Small intestine (tissue), 16 donors: ENCODE results near the gene TRIM51G. TPM values are rescaled to one million over a fixed set of nuclear protein-coding genes. Genes with fewer than 3 reads are reported as not detected.
"Not testable (repeated sequence)": the region's sequence is repeated elsewhere in the genome, so short reads cannot be mapped to it uniquely, and the experiment has no call there.

Source experiments
- DNase-seq, 2 donors: peaks; one replicate each; pipeline versions ENCODE4 v3.0.0 to v3.0.0-alpha.2; 2013
- FAIRE-seq: peaks from 2 replicates; lab custom pipeline; 2012; peaks lifted over from hg19 to GRCh38; lab: Jason Lieb, UNC
- H3K27ac ChIP-seq, 3 donors: one replicate each; pipeline ENCODE4 v1.5.1; 2013; ENCODE audit warnings: low read length in 2 of 3, mild to moderate bottlenecking in 2 of 3, control low read depth in 1 of 3, inconsistent platforms in 1 of 3, low read depth in 1 of 3, moderate library complexity in 1 of 3
- H3K27me3 ChIP-seq, 3 donors: one replicate each; pipeline ENCODE4 v1.6.1; 2013; ENCODE audit warnings: low read length in 3 of 3, inconsistent platforms in 1 of 3; ENCODE audit not compliant: control insufficient read depth in 3 of 3, insufficient read depth in 3 of 3
- H3K36me3 ChIP-seq, 3 donors: one replicate each; pipeline ENCODE4 v1.6.1; 2013; ENCODE audit warnings: low read length in 3 of 3, inconsistent platforms in 1 of 3, low read depth in 1 of 3, mild to moderate bottlenecking in 1 of 3, moderate library complexity in 1 of 3; ENCODE audit not compliant: control insufficient read depth in 3 of 3, insufficient read depth in 2 of 3
- H3K4me1 ChIP-seq, 3 donors: one replicate each; pipeline ENCODE4 v1.6.1; 2013; ENCODE audit warnings: low read length in 2 of 3, inconsistent platforms in 1 of 3, low read depth in 1 of 3, mild to moderate bottlenecking in 1 of 3, moderate library complexity in 1 of 3; ENCODE audit not compliant: control insufficient read depth in 3 of 3, insufficient read depth in 2 of 3
- H3K4me3 ChIP-seq, 3 donors: one replicate each; pipeline ENCODE4 v1.5.1; 2013; ENCODE audit warnings: low read length in 3 of 3, control low read depth in 1 of 3, inconsistent platforms in 1 of 3, low read depth in 1 of 3, mild to moderate bottlenecking in 1 of 3, moderate library complexity in 1 of 3
- H3K9me3 ChIP-seq, 2 donors: one replicate each; pipeline ENCODE4 v1.6.1; 2013; ENCODE audit warnings: low read depth in 1 of 2, low read length in 1 of 2; ENCODE audit not compliant: control insufficient read depth in 2 of 2, insufficient read depth in 1 of 2
- WGBS, 3 donors: extraction: QIAGEN DNeasy Blood & Tissue Kit; methylation state at CpG; one replicate each; pipeline ENCODE4 v1.1.7; 2013; 5-methylcytosine and 5-hydroxymethylcytosine counted together
- long read RNA-seq, 10 donors: transcript quantifications; one replicate each; lab custom pipeline, GENCODE V29; 2026
- polyA plus RNA-seq, 4 donors: library from polyadenylated mRNA; stranded (reverse) in 3 of 4; unstranded in 1 of 4; fragments of 200-250 nt in 3 of 4; fragments of 120-200 nt in 1 of 4; gene quantifications; one replicate each; pipeline versions ENCODE4 v1.2.1 to v1.2.3, GENCODE V29; 2013
- donor health status: healthy with polysubstance abuse.
- donor health status: control.
- donor health status: control.
- donor health status: Bipolar disorder and iron deficiency.
- donor health status: healthy.

The TRIM51G gene
- polyA plus RNA-seq: not detected
- long read RNA-seq, donor 1: 0 reads
- long read RNA-seq, donor 2: 0 reads
- long read RNA-seq, donor 3: 0 reads
- long read RNA-seq, donor 4: 0 reads
- long read RNA-seq, donor 5: 0 reads
- long read RNA-seq, donor 6: 0 reads
- long read RNA-seq, donor 7: 0 reads
- long read RNA-seq, donor 8: 0 reads
- long read RNA-seq, donor 9: 0 reads
- long read RNA-seq, donor 10: 0 reads

DNA sequence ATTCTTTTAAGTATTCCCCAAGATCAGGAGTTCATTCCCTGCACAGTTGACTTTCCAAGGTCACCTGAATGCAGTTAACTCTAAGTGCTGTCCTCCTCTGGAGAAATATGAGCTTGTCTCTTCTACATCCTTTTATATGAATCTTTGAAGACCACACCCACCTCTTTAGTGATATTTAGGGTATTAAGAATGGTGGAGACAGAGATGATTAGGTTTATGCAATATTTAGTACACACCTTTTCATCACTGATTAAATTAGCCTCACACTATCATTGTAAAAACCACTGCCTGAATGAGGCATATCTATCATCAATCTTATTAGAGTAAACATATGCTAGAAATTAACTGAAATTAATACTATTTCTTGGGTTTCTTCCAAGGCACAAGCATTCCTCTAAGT is at the start of gene TRIM51G:
TSS of gene TRIM51G (minus strand) at position 101 of the 400 bp plus-strand sequence. CDS start 2,190 bp downstream, outside the sequence.
- H3K9me3 ChIP-seq, H3K36me3 ChIP-seq, H3K4me1 ChIP-seq, H3K4me3 ChIP-seq, DNase-seq, H3K27ac ChIP-seq, H3K27me3 ChIP-seq, FAIRE-seq: not testable (repeated sequence)

DNA sequence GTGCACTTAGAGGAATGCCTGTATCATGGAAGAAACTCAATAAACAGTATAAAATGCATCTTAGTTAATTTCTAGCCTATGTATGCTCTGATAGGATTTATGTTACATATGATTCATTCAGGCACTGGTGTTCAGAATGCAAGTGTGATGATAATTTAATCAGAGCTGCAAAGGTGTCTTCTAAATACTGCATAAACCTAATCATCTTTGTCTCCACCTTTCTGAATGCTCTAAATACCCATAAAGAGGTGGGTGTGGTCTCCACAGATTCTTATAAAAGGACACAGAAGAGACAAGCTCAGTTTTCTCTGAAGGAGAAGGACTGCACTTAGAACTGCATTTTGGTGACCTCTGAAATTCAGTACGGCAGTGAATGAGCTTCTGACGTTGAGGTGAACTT is 44.8 kb upstream of the TRIM51G start, which contains the start of gene TRIM49B:
TSS of gene TRIM49B (plus strand) at position 301 of the 400 bp plus-strand sequence. CDS start 2,777 bp downstream, outside the sequence.
- not testable (repeated sequence) for DNase-seq, H3K9me3 ChIP-seq, FAIRE-seq, H3K27ac ChIP-seq, H3K4me1 ChIP-seq, H3K4me3 ChIP-seq, H3K36me3 ChIP-seq, H3K27me3 ChIP-seq
- WGBS, 3 donors: 28 to 35% (median 34%) methylated on average over 2 of the region's 2 CpGs

DNA sequence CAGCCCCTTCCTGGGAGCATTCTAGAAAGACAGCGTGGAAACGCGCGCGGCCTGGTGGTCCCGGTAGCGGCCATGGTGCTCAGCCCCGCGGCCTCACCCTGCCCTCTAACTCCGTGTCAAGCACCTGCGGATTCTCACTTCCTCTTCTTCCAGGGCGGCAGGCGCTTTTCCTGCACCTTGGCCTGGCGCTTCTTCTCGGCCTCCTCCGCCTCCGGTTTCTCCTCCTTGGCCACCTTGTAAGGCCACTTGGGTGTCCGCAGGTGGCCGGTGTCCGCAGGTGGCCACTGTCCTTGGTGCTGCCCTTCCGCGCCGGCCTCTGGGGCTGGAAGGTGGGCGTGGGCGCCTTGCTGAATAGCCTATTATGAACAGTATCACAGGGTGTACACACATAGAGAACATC is 15.1 kb downstream of the TRIM51G start:
- FAIRE-seq, H3K27me3 ChIP-seq, H3K27ac ChIP-seq, H3K36me3 ChIP-seq, H3K4me1 ChIP-seq, DNase-seq, H3K4me3 ChIP-seq: not testable (repeated sequence)
- 94 to 97% (median 95%) methylated on average over 25 of the region's 25 CpGs for WGBS, 3 donors
- H3K9me3 ChIP-seq: peaks cover 0 to 14% of the 10 kb centered on the region in 2 donors

DNA sequence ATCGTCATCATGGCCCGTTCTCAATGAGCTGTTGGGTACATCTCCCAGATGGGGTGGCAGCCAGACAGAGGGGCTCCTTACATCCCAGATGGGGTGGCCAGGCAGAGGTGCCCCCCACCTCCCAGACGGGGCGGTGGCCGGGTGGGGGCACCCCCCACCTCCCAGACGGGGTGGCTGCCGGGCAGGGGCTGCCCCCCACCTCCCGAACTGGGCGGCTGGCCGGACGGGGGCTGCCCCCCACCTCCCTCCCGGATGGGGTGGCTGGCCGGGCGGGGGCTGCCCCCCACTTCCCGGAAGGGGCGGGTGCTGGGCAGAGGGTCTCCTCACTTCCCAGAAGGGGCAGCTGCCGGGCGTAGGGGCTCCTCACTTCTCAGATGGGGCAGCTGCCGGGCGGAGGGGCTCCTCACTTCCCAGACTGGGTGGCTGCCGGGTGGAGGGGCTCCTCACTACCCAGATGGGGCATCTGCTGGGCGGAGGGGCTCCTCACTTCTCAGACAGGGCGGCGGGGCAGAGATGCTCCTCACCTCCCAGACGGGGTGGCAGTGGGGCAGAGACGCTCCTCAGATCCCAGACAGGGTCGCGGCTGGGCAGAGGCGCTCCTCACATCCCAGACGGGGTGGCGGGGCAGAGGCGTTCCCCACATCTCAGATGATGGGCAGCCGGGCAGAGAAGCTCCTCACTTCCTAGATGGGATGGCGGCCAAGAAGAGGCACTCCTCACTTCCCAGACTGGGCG is 28.2 kb downstream of the TRIM51G start:
- H3K27me3 ChIP-seq, FAIRE-seq, DNase-seq, H3K4me1 ChIP-seq, H3K9me3 ChIP-seq, H3K27ac ChIP-seq, H3K36me3 ChIP-seq, H3K4me3 ChIP-seq: not testable (repeated sequence)
- WGBS, 3 donors: 86 to 91% (median 88%) methylated on average over 28 to 35 of the region's 35 CpGs

DNA sequence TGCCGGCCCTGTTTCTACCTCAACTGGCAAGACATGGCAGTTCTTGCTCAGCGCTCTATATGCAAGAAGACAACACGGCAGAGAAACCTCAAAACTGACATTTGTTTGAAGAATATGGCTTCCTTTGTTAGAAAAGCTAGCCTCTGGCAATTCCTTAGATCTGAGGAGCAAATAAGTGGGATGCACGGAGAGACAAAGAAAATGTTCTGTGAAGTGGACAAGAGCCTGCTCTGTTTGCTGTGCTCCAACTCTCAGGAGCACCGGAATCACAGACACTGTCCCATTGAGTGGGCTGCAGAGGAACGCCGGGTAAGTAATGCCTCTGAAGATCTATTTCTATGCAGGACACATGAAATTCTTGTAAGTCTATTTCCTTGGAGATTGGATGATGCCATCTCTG is 37.9 kb downstream of the TRIM51G start:
- DNase-seq, H3K4me1 ChIP-seq, FAIRE-seq, H3K27ac ChIP-seq, H3K9me3 ChIP-seq, H3K4me3 ChIP-seq, H3K27me3 ChIP-seq, H3K36me3 ChIP-seq: not testable (repeated sequence)
- WGBS, 3 donors: 86 to 90% (median 87%) methylated on average over 7 of the region's 7 CpGs

Other genes starting within 250 kb of the TRIM51G start
- gene TRIM49B, start 44.9 kb upstream of the TRIM51G start, polyA plus RNA-seq: not detected
- not detected for gene TRIM64C, start 75.2 kb upstream of the TRIM51G start, polyA plus RNA-seq
- gene FOLH1, start 224.7 kb upstream of the TRIM51G start, polyA plus RNA-seq: 100 to 1,000 TPM in 3 of 4 donors, 10 to 100 TPM in 1; 69.8 to 433 (median 337) TPM